ENCODE results near the gene ITFG1.
"Not testable (repeated sequence)": the region's sequence is repeated elsewhere in the genome, so short reads cannot be mapped to it uniquely, and the experiment has no call there.

The ITFG1 gene

GRCh38 chr16:47229053-47230050 is 231.5 kb downstream of the ITFG1 start:
- no peak for DNase-seq

- DNase-seq, result no peak
These were observed 232.6 kb downstream of the ITFG1 start for GRCh38 chr16:47228241-47228640.

- DNase-seq, result no peak
These were observed 247.0 kb downstream of the ITFG1 start for GRCh38 chr16:47213761-47214440.

- DNase-seq, result no peak
These were observed 249.6 kb downstream of the ITFG1 start for GRCh38 chr16:47211218-47211617.

GRCh38 chr16:47204736-47205504 is 255.9 kb downstream of the ITFG1 start:
- DNase-seq, result no peak

- not testable (repeated sequence) for DNase-seq
These were observed 257.4 kb downstream of the ITFG1 start for GRCh38 chr16:47203433-47203832.

GRCh38 chr16:47198180-47198575 is 262.7 kb downstream of the ITFG1 start:
- no peak for DNase-seq

GRCh38 chr16:47197536-47198179 is 263.2 kb downstream of the ITFG1 start:
- DNase-seq, result no peak

- no peak for DNase-seq
These were observed 264.4 kb downstream of the ITFG1 start for GRCh38 chr16:47196457-47196856.

GRCh38 chr16:47182318-47182717 is 278.5 kb downstream of the ITFG1 start:
- DNase-seq, result no peak

- not testable (repeated sequence) for DNase-seq
These were observed 279.8 kb downstream of the ITFG1 start for GRCh38 chr16:47181066-47181465.

GRCh38 chr16:47180073-47180472 is 280.8 kb downstream of the ITFG1 start:
- DNase-seq, result no peak

GRCh38 chr16:47175152-47175551 is 285.7 kb downstream of the ITFG1 start:
- no peak for DNase-seq

GRCh38 chr16:47162670-47163420 is 298.0 kb downstream of the ITFG1 start:
- no peak for DNase-seq

GRCh38 chr16:47161464-47161863 is 299.4 kb downstream of the ITFG1 start:
- DNase-seq, result no peak

GRCh38 chr16:47160422-47160821 is 300.4 kb downstream of the ITFG1 start:
- DNase-seq, result no peak

- DNase-seq, result no peak
These were observed 301.9 kb downstream of the ITFG1 start for GRCh38 chr16:47158992-47159391.

- DNase-seq, result no peak
These were observed 304.1 kb downstream of the ITFG1 start for GRCh38 chr16:47156680-47157215.

GRCh38 chr16:47152501-47152900 is 308.4 kb downstream of the ITFG1 start:
- DNase-seq, result not testable (repeated sequence)

- DNase-seq, result no peak
These were observed 310.8 kb downstream of the ITFG1 start for GRCh38 chr16:47150067-47150466.

- peak; percentile 41 for DNase-seq
These were observed 316.3 kb downstream of the ITFG1 start for GRCh38 chr16:47144559-47144877.
